Ectodermal cell (in vitro differentiated cells): ENCODE results near the gene TRIOBP.
"Not testable (repeated sequence)": the region's sequence is repeated elsewhere in the genome, so short reads cannot be mapped to it uniquely, and the experiment has no call there.

ENCODE experiments used
- H3K27ac ChIP-seq: 2 replicates; pipeline ENCODE4 v1.7.0; 2013; ENCODE audit warnings: mild to moderate bottlenecking, low read depth, low read length; ENCODE audit not compliant: insufficient read depth, poor library complexity, severe bottlenecking
- H3K27me3 ChIP-seq: 2 replicates; pipeline ENCODE4 v1.7.0; 2013; ENCODE audit warnings: mild to moderate bottlenecking, low read length; ENCODE audit not compliant: insufficient read depth, control insufficient read depth, poor library complexity, severe bottlenecking
- H3K36me3 ChIP-seq: one replicate; pipeline ENCODE4 v1.7.0; 2013; ENCODE audit warnings: low read length; ENCODE audit not compliant: control insufficient read depth, insufficient read depth
- H3K4me1 ChIP-seq: one replicate; pipeline ENCODE4 v1.7.0; 2013; ENCODE audit warnings: low read length; ENCODE audit not compliant: control insufficient read depth, insufficient read depth
- H3K4me3 ChIP-seq: 2 replicates; pipeline ENCODE4 v1.7.0; 2013; ENCODE audit warnings: low read depth, low read length, control low read depth; ENCODE audit not compliant: insufficient read depth
- H3K9me3 ChIP-seq: 2 replicates; pipeline ENCODE4 v1.7.0; 2013; ENCODE audit warnings: mild to moderate bottlenecking, low read length, moderate library complexity; ENCODE audit not compliant: control insufficient read depth
- WGBS, 2 experiments: methylation state at CpG; one replicate each; pipeline ENCODE4 v1.1.7; 2013; ENCODE audit warnings: missing lambda C conversion rate in 2 of 2; 5-methylcytosine and 5-hydroxymethylcytosine counted together

The TRIOBP gene

DNA sequence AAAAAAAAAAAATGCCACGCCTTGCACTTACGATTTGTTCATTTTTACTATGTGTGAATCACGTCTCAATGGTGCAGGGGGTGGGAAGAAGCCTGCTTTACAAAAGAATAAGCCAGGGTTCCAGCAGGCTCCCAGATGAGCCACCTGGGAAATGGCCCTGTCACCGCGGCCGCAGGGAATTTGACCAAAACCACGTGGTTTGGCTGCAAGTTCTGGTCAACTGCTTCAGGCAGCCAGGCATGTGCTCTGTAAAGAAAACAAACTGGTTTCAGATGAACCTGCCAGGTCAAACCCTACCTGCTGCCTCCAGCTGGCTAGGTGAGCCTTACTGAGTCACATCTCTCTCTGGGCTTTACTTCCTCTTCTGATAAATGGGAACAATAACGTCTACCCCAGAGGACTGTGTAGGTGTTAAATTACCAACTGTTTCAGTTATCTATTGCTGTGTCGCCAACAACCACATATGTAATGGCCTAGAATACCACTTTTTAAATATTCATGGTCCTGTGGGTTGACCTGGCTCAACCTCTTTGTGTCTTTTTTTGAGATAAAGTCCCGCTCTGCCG is 80.4 kb downstream of the TRIOBP start:
- no peak overlapping the region for H3K27ac ChIP-seq
- H3K4me1 ChIP-seq, result peaks cover 8% of the 10 kb centered on the region
- H3K4me3 ChIP-seq, result no peak overlapping the region
- 75 to 76% methylated on average over 11 of the region's 11 CpGs for WGBS, 2 experiments
- no peaks in the 10 kb centered on the region for H3K27me3 ChIP-seq
- peaks cover 7% of the 10 kb centered on the region for H3K36me3 ChIP-seq
- no peaks in the 10 kb centered on the region for H3K9me3 ChIP-seq

DNA sequence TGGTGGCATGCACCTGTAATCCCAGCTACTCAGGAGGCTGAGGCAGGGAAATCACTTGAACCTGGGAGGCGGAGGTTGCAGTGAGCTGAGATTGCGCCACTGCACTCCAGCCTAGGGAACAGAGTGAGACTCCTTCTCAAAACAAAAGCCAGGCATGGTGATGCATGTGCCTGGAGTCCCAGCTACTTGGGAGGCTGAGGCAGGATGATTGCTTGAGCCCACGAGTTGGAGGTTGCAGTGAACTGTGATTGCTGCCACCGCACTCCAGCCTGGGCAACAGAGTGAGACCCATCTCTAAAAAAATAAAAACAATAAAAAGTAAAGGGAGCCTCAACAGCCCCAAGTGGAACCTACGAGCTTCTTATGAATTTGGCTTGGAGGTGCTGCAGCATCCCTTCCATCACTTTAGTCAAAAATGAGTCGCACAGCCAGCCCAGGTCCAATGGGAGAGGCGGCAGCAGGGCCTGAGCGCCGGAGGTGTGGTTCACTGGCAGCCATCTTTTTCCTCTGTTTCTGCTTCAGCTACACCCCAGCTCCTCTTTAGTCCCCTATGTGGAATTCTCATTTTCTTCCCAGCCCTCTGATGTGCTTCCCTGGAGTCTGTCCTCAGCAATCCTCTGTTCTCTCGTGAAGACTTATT is 81.6 kb downstream of the TRIOBP start:
- H3K9me3 ChIP-seq, result no peaks in the 10 kb centered on the region
- WGBS, 2 experiments, result 91 to 95% methylated on average over 10 of the region's 10 CpGs
- H3K27ac ChIP-seq, result no peak overlapping the region
- H3K4me3 ChIP-seq, result no peak overlapping the region
- peaks cover 8% of the 10 kb centered on the region for H3K4me1 ChIP-seq
- no peaks in the 10 kb centered on the region for H3K27me3 ChIP-seq
- peaks cover under 1% of the 10 kb centered on the region for H3K36me3 ChIP-seq

DNA sequence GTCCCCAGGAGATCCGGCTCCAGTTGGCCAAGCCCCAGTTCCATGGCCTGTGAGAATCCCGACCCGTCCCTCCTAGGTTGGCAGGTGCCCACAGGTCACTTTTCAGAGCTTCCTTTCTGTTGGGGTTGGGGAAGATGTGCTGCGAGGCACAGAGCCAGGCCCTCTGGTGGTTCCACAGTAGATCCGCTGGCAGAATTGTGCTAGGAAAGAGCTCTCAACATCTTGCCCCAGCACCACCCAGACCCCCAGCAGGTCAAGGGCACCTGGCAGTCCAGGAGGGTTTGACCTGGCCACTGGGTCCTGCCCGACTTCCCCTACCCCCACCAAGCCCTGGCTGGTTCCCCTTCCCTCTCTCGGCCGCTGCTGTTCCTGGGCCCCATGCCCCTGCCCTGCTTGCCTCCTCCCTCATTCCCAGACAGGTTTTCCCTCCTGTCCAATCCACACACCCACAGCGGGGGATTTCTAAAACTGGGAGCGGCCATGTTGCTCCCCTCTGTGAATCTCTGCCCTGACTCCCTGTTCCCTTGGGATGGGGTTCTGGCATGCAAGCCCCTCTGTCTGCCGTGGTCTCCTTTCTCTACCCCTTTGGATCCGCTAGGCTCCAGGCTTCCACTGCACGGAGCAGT is 84.7 kb downstream of the TRIOBP start:
- WGBS, 2 experiments, result 80 to 85% methylated on average over 13 of the region's 13 CpGs
- Histone ChIP-seq H3K4me3 (no peak overlapping the region), H3K4me1 (peaks cover 8% of the 10 kb centered on the region), H3K36me3 (no peaks in the 10 kb centered on the region), H3K9me3 (no peaks in the 10 kb centered on the region), H3K27me3 (no peaks in the 10 kb centered on the region), H3K27ac (no peak overlapping the region)

DNA sequence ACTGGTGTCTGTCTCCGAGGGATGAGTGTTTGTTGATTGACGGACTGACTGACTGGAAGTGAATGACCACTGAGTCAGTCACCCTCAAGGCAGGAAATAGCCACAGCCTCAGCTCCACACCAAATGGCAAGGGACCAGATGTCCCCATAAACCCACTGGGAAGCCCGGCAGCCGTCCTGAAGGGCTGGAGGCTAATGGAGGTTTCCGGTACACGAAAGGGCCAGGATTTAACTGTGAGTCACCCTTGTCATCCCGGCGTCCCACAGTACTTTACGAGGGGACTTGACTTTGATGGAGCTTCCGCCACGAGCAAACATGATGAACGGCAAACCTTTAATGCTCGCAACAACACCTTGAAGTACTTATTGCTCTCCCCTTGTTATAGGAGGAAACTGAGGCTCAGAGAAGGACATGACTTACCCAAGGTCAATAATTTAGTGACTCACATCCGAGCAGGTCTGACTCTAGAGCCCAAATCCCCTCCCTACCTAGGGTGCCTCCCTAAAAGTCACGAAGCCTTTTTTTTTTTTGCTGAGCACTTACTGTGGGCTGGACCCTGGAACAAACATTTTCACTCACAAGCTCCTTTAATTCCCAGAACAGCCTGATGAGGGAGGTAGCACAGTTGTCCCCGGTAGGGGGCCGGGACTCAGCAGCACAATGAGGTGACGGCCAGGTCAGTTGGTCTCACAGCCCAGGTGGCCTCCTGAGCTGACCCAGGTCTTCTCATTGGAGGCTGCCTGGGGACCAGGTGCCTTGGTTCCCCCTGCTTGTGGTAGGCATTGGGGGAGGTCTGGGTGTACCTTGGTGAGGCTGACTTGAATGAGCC is 85.7 kb downstream of the TRIOBP start:
- H3K4me1 ChIP-seq, result peaks cover 8% of the 10 kb centered on the region
- no peaks in the 10 kb centered on the region for H3K36me3 ChIP-seq
- whole genome bisulfite sequencing, 2 experiments, result 89 to 91% methylated on average over 18 of the region's 18 CpGs
- H3K4me3 ChIP-seq, result no peak overlapping the region
- H3K9me3 ChIP-seq, result no peaks in the 10 kb centered on the region
- H3K27ac ChIP-seq, result no peak overlapping the region
- no peaks in the 10 kb centered on the region for H3K27me3 ChIP-seq

DNA sequence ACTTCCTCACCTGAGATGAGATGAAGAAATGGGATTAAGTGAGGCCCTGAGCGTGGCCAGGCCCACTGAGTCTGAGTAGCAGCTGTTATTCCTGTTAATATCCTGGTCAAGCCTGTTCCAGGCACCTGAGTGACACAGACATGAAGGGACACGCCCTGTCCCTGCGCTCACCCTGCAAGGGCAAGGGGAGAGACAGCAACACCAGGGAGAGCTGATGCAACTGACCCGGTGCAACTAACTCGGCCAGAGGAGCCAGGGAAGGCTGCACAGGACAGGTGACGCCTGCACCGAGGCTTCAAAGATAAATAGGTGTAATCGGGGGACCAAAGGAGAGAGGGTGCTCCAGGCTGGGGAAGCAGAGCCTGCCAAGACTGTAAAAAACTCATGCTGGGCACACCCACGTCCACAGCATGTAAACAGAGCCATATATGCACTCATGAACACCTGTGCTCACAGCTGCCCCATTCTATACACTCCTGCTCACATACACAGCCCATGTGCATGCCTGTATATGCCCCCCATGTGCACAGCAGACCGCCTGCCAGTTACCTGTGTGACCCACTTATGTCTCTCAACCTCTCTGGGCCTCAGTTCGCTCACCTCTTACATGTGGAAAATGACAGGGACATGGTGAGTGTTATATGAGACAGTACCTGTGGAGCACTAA is 88.1 kb downstream of the TRIOBP start:
- no peak overlapping the region for H3K4me3 ChIP-seq
- H3K4me1 ChIP-seq, result peaks cover under 1% of the 10 kb centered on the region
- no peaks in the 10 kb centered on the region for H3K9me3 ChIP-seq
- WGBS, 2 experiments, result 82 to 83% methylated on average over 11 of the region's 11 CpGs
- no peaks in the 10 kb centered on the region for H3K27me3 ChIP-seq
- H3K27ac ChIP-seq, result no peak overlapping the region
- no peaks in the 10 kb centered on the region for H3K36me3 ChIP-seq

DNA sequence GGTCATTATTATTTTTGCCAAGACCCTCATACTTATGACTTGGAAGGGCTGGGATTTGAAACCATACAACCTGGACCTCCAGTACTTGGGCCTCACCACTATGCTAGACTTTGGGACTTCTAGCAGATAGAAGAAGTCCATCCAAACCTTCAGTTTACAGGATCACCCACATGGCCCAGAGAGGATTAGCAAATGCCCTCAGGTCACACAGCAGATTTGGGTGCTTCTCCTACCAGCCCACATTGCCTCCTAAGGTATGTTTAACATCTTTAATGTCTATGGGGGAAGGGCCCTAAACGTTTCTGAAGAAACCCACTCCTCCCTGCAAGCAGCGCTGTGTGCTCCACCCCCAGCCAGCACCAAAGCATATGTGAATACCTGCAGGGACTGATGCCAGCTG is 93.4 kb downstream of the TRIOBP start:
- Histone ChIP-seq H3K9me3 (no peaks in the 10 kb centered on the region), H3K4me3 (no peak overlapping the region), H3K27me3 (no peaks in the 10 kb centered on the region), H3K36me3 (no peaks in the 10 kb centered on the region), H3K27ac (no peak overlapping the region), H3K4me1 (no peaks in the 10 kb centered on the region)
- 69 to 76% methylated on average over 2 of the region's 2 CpGs for WGBS, 2 experiments

DNA sequence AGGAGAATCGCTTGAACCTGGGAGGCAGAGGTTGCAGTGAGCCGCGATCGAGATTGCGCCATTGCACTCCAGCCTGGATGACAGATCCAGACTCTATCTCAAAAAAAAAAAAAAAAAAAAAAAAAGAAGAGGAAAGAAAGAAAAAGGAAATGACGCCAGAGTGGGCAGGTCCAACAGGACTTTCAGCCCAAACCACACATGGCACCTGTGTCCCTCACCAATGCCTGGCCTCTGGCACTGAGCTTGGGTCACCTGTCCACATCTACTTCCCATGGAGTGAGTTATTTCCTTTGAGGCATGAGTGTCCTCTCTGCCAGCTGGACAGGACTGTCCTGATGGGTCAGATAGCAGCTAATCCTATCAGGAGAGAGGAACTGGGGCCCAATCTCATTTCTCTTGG is 95.6 kb downstream of the TRIOBP start:
- H3K4me1 ChIP-seq, result no peaks in the 10 kb centered on the region
- no peaks in the 10 kb centered on the region for H3K9me3 ChIP-seq
- no peak overlapping the region for H3K27ac ChIP-seq
- H3K4me3 ChIP-seq, result no peak overlapping the region
- H3K27me3 ChIP-seq, result no peaks in the 10 kb centered on the region
- no peaks in the 10 kb centered on the region for H3K36me3 ChIP-seq
- WGBS, 2 experiments, result 97 to 98% methylated on average over 4 to 6 of the region's 6 CpGs

DNA sequence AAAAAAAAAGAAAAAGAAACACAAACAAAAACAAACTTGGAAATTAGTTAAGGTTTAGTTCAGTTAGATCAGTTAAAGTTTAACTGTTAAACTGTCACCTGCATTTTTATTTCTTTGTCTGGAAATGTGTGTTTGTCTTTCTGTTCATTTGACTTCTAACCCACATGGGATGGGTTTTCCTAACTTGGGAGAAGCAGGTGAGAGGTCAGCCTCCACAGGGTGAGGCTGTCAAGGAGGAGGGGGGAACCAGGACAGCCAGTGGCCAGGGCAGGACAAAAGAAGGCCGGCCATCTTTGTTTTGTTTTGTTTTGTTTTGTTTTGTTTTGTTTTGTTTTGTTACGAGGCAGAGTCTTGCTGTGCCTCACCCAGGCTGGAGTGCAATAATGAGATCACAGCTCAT is 97.5 kb downstream of the TRIOBP start:
- H3K9me3 ChIP-seq, result no peaks in the 10 kb centered on the region
- H3K36me3 ChIP-seq, result no peaks in the 10 kb centered on the region
- H3K4me3 ChIP-seq, result no peak overlapping the region
- WGBS, 2 experiments, result 54 to 69% methylated on average over 2 of the region's 2 CpGs
- H3K27ac ChIP-seq, result no peak overlapping the region
- no peaks in the 10 kb centered on the region for H3K4me1 ChIP-seq
- no peaks in the 10 kb centered on the region for H3K27me3 ChIP-seq

DNA sequence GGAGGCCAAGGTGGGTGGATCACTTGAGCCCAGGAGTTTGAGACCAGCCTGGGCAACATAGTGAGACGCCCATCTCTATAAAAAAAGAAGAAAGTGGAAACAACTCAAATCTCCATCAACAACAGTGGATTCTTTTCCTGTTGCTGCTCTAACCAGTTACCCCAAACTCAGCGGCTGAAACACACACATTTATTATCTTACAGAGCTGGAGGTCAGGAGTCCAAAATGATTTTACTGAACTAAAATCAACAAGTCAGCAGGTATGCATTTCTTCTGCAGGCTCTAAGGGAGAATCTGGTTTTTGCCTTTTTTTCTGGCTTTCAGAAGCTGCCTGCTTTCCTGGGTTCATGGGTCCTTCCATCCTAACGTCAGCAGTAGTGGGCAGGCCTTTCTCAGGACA is 99.2 kb downstream of the TRIOBP start:
- Histone ChIP-seq H3K4me3 (no peak overlapping the region), H3K36me3 (no peaks in the 10 kb centered on the region), H3K27me3 (no peaks in the 10 kb centered on the region), H3K4me1 (no peaks in the 10 kb centered on the region), H3K9me3 (no peaks in the 10 kb centered on the region), H3K27ac (no peak overlapping the region)
- 76 to 79% methylated on average over 3 of the region's 3 CpGs for WGBS, 2 experiments

DNA sequence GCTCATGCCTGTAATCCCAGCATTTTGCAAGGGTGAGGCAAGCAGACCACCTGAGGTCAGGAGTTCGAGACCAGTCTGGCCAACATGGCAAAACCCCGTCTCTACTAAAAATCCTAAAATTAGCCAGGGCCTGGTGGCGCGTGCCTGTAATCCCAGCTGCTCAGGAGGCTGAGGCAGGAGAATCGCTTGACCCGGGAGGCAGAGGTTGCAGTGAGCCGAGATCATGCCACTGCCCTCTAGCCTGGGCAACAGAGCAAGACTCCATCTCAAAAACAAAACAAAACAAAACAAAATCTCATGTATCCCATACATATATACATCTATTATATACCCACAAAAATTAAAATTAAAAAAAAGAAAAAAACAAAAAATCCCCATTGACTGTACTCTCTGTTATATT is 100.4 kb downstream of the TRIOBP start:
- not testable (repeated sequence) for H3K27me3 ChIP-seq, H3K4me1 ChIP-seq, H3K27ac ChIP-seq, H3K9me3 ChIP-seq, H3K36me3 ChIP-seq, H3K4me3 ChIP-seq
- WGBS, 2 experiments, result 93 to 94% methylated on average over 7 of the region's 7 CpGs
